ENCODE results near the gene RASGEF1C.

RASGEF1C gene

DNA sequence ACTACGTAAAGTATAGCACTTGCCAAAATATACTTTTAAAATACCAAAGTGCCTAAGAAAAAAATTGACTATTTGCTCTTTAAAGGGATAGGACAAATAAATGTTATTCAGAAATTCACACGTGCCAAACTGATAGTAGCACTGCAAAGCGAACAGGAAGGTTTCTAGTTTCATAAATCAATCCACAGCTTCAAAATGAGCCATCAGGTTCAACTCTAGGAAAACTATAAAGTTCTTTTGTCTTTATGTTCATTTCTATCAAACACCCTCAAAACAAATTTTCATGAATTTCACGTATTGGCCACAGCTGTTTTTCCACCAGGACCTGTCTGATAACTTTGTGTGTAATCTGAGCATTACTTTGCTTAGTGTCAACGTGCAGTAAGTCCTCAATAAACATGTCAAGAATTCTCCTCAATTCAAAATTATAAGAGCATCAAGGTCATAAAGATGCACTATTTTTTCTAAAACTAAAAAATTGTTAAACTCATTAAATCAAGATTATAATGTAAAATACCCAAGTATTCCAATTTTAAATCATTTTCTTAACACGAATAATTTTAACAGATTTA is 140.4 kb downstream of the RASGEF1C start (continued):
- TF ChIP-seq ZNF777 (tag by site-specific recombination; IDR thresholded peaks at IDR 0.05; ENCODE audit: borderline replicate concordance), result no peak

- Histone ChIP-seq H3K27ac (ENCODE audit: extremely low read depth, low read depth, low read length) (no peak overlapping the region), H3K4me3 (ENCODE audit: low read depth, low read length) (peak overlapping the region; percentile 17), H3K9me3 (ENCODE audit: control insufficient read depth, insufficient read depth, low read depth, low read length) (no peaks in the 10 kb centered on the region), H3K36me3 (ENCODE audit: control insufficient read depth in 2 of 2, insufficient read depth in 1 of 2, low read length in 2 of 2) (no peaks in the 10 kb centered on the region), H3K4me1 (ENCODE audit: control insufficient read depth, insufficient read depth, low read length) (0 out of 2 replicates have a peak, but pooled peaks cover 4% of the 10 kb centered on the region)
- POLR2A ChIA-PET, result no interaction called here
- TF ChIP-seq INSM2 (tag by site-specific recombination; IDR thresholded peaks at IDR 0.05), result no peak
- TF ChIP-seq ZFP3 (tag by site-specific recombination; IDR thresholded peaks at IDR 0.05; ENCODE audit: low read depth), result no peak
- TF ChIP-seq, protein P1, sequence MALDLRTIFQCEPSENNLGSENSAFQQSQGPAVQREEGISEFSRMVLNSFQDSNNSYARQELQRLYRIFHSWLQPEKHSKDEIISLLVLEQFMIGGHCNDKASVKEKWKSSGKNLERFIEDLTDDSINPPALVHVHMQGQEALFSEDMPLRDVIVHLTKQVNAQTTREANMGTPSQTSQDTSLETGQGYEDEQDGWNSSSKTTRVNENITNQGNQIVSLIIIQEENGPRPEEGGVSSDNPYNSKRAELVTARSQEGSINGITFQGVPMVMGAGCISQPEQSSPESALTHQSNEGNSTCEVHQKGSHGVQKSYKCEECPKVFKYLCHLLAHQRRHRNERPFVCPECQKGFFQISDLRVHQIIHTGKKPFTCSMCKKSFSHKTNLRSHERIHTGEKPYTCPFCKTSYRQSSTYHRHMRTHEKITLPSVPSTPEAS (tag by site-specific recombination; IDR thresholded peaks at IDR 0.05), result peak; percentile 42; the same call in 1 of the 2 replicates
- no peak for TF ChIP-seq ZNF211 (tag by site-specific recombination; IDR thresholded peaks at IDR 0.05; ENCODE audit: low read depth)
- CTCF ChIA-PET, result no interaction called here
These were observed 141.0 kb downstream of the RASGEF1C start for GRCh38 chr5:180067986-180068385.

DNA sequence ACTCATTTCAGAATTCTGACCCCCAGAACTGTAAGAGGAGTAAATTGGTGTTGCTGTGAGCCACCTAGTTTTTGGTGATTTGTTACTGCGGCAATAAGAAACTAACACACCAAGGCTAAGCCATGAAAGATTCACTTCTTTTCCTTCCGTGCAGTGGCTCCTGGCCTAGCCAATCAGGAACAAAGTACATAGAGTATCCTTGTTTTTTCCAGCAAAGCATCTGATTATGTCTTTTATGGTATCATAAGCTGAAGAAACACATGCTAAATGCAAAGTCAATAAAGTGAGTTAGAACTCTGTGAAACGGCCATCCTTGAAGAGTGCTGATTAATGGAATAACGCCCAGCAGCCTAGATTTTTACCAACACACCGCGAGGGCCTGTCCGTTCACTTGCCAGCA is 148.8 kb downstream of the RASGEF1C start:
- POLR2A ChIA-PET, result no interaction called here
- Histone ChIP-seq H3K4me1 (ENCODE audit: control insufficient read depth, insufficient read depth, low read length) (no peaks in the 10 kb centered on the region), H3K36me3 (ENCODE audit: control insufficient read depth in 2 of 2, insufficient read depth in 1 of 2, low read length in 2 of 2) (no peaks in the 10 kb centered on the region), H3K27ac (ENCODE audit: extremely low read depth, low read depth, low read length) (no peak overlapping the region), H3K9me3 (ENCODE audit: control insufficient read depth, insufficient read depth, low read depth, low read length) (no peaks in the 10 kb centered on the region), H3K4me3 (ENCODE audit: low read depth, low read length) (no peak overlapping the region)
- TF ChIP-seq ZNF514 (tag by site-specific recombination; IDR thresholded peaks at IDR 0.05) (no peak), ZNF184 (tag by site-specific recombination; IDR thresholded peaks at IDR 0.05) (no peak), ZIC2 (tag by site-specific recombination; IDR thresholded peaks at IDR 0.05) (no peak), MEIS1 (CRISPR knock-in tag; IDR thresholded peaks at IDR 0.05; ENCODE audit: borderline replicate concordance) (no peak)
- CTCF ChIA-PET, result interaction anchor here (0.6 kb wide), 1 partner anchor 58 kb away, joined by 3 read pairs; no protein-coding TSS in a partner anchor

DNA sequence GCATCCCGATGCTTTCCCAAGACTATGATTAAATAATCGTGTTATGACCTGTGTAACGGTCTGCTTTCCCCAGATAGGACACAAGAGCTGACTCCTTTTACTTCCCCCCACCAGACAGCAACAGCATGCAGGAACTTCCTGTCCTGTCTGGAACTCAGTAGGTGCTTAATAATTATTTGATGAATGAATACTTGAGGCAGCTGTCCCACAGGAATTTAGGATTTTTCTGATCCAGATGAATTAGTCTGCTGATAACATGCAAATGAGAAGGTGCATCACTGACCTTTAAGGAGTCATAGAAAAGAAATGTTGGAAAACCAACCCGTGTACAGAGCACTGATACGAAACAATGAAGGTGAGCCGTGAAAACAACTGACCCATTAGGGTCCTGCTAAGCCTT is 149.7 kb downstream of the RASGEF1C start:
- ChIA-PET CTCF (no interaction called here), POLR2A (no interaction called here)
- Histone ChIP-seq H3K9me3 (ENCODE audit: control insufficient read depth, insufficient read depth, low read depth, low read length) (no peaks in the 10 kb centered on the region), H3K36me3 (ENCODE audit: control insufficient read depth in 2 of 2, insufficient read depth in 1 of 2, low read length in 2 of 2) (no peaks in the 10 kb centered on the region), H3K4me1 (ENCODE audit: control insufficient read depth, insufficient read depth, low read length) (no peaks in the 10 kb centered on the region), H3K4me3 (ENCODE audit: low read depth, low read length) (no peak overlapping the region), H3K27ac (ENCODE audit: extremely low read depth, low read depth, low read length) (no peak overlapping the region)
- no peak for TF ChIP-seq ZNF223 (tag by site-specific recombination; IDR thresholded peaks at IDR 0.05)
- TF ChIP-seq INSM2 (tag by site-specific recombination; IDR thresholded peaks at IDR 0.05), result no peak
- TF ChIP-seq MZF1 (tag by site-specific recombination; IDR thresholded peaks at IDR 0.05; ENCODE audit: borderline replicate concordance), result no peak
- TF ChIP-seq ZNF791 (tag by site-specific recombination; IDR thresholded peaks at IDR 0.05), result no peak
- TF ChIP-seq ZNF560 (tag by site-specific recombination; IDR thresholded peaks at IDR 0.05; ENCODE audit: borderline replicate concordance), result no peak
- no peak for TF ChIP-seq ZNF596 (tag by site-specific recombination; IDR thresholded peaks at IDR 0.05)
- TF ChIP-seq GLI2 (tag by site-specific recombination; IDR thresholded peaks at IDR 0.05; ENCODE audit: borderline replicate concordance, low read depth), result no peak
- TF ChIP-seq, protein P2, sequence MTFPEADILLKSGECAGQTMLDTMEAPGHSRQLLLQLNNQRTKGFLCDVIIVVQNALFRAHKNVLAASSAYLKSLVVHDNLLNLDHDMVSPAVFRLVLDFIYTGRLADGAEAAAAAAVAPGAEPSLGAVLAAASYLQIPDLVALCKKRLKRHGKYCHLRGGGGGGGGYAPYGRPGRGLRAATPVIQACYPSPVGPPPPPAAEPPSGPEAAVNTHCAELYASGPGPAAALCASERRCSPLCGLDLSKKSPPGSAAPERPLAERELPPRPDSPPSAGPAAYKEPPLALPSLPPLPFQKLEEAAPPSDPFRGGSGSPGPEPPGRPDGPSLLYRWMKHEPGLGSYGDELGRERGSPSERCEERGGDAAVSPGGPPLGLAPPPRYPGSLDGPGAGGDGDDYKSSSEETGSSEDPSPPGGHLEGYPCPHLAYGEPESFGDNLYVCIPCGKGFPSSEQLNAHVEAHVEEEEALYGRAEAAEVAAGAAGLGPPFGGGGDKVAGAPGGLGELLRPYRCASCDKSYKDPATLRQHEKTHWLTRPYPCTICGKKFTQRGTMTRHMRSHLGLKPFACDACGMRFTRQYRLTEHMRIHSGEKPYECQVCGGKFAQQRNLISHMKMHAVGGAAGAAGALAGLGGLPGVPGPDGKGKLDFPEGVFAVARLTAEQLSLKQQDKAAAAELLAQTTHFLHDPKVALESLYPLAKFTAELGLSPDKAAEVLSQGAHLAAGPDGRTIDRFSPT (tag by site-specific recombination; IDR thresholded peaks at IDR 0.05), result no peak
- no peak for TF ChIP-seq ZNF670 (tag by site-specific recombination; IDR thresholded peaks at IDR 0.05; ENCODE audit: low read depth)
- no peak for TF ChIP-seq BCL11B (tag by site-specific recombination; IDR thresholded peaks at IDR 0.05; ENCODE audit: low read depth)
- TF ChIP-seq, protein P3, sequence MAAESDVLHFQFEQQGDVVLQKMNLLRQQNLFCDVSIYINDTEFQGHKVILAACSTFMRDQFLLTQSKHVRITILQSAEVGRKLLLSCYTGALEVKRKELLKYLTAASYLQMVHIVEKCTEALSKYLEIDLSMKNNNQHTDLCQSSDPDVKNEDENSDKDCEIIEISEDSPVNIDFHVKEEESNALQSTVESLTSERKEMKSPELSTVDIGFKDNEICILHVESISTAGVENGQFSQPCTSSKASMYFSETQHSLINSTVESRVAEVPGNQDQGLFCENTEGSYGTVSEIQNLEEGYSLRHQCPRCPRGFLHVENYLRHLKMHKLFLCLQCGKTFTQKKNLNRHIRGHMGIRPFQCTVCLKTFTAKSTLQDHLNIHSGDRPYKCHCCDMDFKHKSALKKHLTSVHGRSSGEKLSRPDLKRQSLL (tag by site-specific recombination; IDR thresholded peaks at IDR 0.05), result no peak
- TF ChIP-seq ZNF544 (tag by site-specific recombination; IDR thresholded peaks at IDR 0.05), result no peak
